Psoas muscle (tissue), 8 donors: ENCODE measurements around the gene ADCYAP1R1. TPM values are rescaled to one million over a fixed set of nuclear protein-coding genes. Genes with fewer than 3 reads are reported as not detected.

Experiments used
- ATAC-seq, 4 donors: fragments of 200-7000 bp; cut with Tn5 transposase; one replicate each; pipeline ENCODE4 v1.9.1; 2020; ENCODE audit warnings: moderate library complexity in 3 of 4, mild to moderate bottlenecking in 2 of 4
- DNase-seq, 2 donors: peaks; one replicate each; pipeline ENCODE4 v3.0.0-alpha.2; 2020
- H3K27ac ChIP-seq: fragments of 200-600 bp; one replicate; pipeline ENCODE4 v1.8.0; 2022
- H3K27me3 ChIP-seq, 3 donors: fragments of 200-600 bp in 1 of 3; one replicate each; pipeline versions ENCODE4 v1.6.1 to v1.8.0; 2013 to 2022; ENCODE audit warnings: low read length in 2 of 3, mild to moderate bottlenecking in 2 of 3, moderate library complexity in 1 of 3; ENCODE audit not compliant: insufficient read depth in 3 of 3
- H3K36me3 ChIP-seq, 2 donors: fragments of 200-600 bp in 1 of 2; one replicate each; pipeline versions ENCODE4 v1.6.1 to v1.8.0; 2013 to 2022; ENCODE audit warnings: low read depth in 1 of 2, mild to moderate bottlenecking in 1 of 2, moderate library complexity in 1 of 2; ENCODE audit not compliant: insufficient read depth in 1 of 2
- H3K4me1 ChIP-seq: fragments of 200-600 bp; one replicate; pipeline ENCODE4 v1.8.0; 2022
- H3K4me3 ChIP-seq: fragments of 200-600 bp; one replicate; pipeline ENCODE4 v1.8.0; 2022; ENCODE audit warnings: mild to moderate bottlenecking
- H3K9me3 ChIP-seq: fragments of 200-600 bp; one replicate; pipeline ENCODE4 v1.8.0; 2022
- WGBS, 3 donors: extraction: QIAGEN DNeasy Blood & Tissue Kit; methylation state at CpG; one replicate each; pipeline versions ENCODE4 v1.1.6 to v1.1.7; 2013; 5-methylcytosine and 5-hydroxymethylcytosine counted together
- intact Hi-C, 2 donors: fragments of 100-400 bp; cut with DNase I; formaldehyde crosslinking; loops; one replicate each; pipeline versions ENCODE4 v1.11.0 to v1.14.2; 2022
- polyA plus RNA-seq, 3 donors: library from polyadenylated mRNA; stranded (reverse); fragments of 200-250 nt; gene quantifications; one replicate each; pipeline ENCODE4 v1.2.3, GENCODE V29; 2013
- total RNA-seq, 4 donors: library from RNA; stranded (reverse); fragmentation: NEBNext Ultra II Directional in 2 of 4; extraction: Animal tissue kit (Norgen Biotek cat#: 25700) in 2 of 4; gene quantifications; one replicate each; pipeline versions ENCODE4 v1.2.1 to v1.2.4, GENCODE V29; 2021 to 2023
- TF ChIP-seq, protein P1 (sequence below): fragments of 200-600 bp; IDR thresholded peaks from one replicate; pipeline ENCODE4 v1.8.0; 2022; ENCODE audit warnings: antibody characterized with exemption
- donor health status: healthy with polysubstance abuse.
- donor health status: DM: no; HTN: no; CAD: no; lungs with moderate emphysema.
- donor health status: Bipolar disorder and iron deficiency.
- donor health status: healthy.
- donor health status: DM: yes; HTN: yes; CAD: no.
- donor health status: DM: no; HTN: no; CAD: no.
- donor health status: DM: no; HTN: no; CAD: no.
- donor health status: DM: yes; HTN: yes; CAD: no.

Gene ADCYAP1R1
- total and polyA plus RNA-seq, 7 donors: 0.40 to 6.6 (median 1.2) TPM

DNA sequence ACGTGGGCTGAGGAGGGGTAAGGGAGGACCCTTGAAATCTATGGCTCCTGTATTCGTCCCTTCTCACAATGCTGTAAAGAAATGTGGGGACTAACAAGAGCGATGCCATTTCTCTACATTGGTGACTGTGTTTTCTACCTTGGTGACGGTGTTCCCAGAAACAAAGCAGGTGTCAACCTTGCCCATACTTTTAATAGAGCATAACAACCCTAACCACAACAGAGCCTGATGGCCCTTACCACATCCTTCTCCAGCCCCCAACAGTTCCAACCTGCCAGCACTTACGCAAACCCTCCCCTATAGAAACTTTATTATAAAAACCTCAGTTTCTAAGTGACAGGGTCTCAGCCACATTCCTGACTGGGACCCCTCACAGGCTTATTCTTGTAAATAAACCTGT lies 28.2 kb upstream of the ADCYAP1R1 start:
- Histone ChIP-seq H3K27ac (no peak overlapping the region), H3K9me3 (no peaks in the 10 kb centered on the region), H3K27me3 (peaks cover 0 to 16% (median 3%) of the 10 kb centered on the region in 3 donors), H3K36me3 (no peaks in the 10 kb centered on the region), H3K4me3 (no peak overlapping the region), H3K4me1 (no peaks in the 10 kb centered on the region)
- TF ChIP-seq, protein P1, sequence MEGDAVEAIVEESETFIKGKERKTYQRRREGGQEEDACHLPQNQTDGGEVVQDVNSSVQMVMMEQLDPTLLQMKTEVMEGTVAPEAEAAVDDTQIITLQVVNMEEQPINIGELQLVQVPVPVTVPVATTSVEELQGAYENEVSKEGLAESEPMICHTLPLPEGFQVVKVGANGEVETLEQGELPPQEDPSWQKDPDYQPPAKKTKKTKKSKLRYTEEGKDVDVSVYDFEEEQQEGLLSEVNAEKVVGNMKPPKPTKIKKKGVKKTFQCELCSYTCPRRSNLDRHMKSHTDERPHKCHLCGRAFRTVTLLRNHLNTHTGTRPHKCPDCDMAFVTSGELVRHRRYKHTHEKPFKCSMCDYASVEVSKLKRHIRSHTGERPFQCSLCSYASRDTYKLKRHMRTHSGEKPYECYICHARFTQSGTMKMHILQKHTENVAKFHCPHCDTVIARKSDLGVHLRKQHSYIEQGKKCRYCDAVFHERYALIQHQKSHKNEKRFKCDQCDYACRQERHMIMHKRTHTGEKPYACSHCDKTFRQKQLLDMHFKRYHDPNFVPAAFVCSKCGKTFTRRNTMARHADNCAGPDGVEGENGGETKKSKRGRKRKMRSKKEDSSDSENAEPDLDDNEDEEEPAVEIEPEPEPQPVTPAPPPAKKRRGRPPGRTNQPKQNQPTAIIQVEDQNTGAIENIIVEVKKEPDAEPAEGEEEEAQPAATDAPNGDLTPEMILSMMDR: no peak
- no peak for DNase-seq
- intact Hi-C loops: no loop called here
- ATAC-seq: no peak
- WGBS, 3 donors: 94 to 96% (median 96%) methylated on average over 5 of the region's 5 CpGs

DNA sequence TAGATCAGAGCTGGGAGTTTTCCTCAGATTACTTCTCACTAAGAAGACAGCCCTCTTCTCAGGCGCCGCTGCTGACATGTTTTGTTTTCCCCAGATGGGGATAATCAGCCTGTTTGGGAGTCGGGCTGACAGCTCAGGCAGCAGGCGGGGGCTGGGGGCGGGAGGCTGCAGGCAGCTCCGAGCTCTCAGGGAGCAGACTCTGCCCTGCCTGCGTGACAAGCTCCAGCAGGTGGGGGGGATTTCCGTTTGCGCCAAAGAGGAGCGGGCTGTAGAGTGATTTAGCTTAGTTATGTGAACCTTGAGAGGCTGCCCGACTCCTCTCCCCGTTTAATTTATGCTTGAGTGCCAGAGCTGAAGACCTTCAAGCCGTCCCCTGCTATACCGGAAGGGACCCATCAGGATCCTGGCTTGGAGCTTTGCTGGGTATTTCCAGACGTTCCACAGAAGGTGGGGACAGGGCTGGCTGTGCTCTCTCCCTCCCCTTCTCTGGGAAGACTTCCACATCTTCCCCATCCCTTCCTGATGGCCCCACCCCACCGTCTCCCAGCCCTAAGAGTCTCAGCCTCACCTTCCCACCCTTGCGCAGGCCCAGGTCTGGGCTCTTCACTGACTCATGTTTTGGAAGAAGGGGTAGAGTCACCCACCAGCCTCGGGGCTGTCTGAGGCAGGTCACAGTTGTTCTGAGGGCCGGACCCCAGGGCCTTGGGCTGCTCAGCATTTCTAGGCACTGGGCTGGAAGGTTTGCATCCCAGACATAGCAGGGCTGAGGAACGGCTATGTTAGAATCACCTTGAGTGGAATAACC lies 24.7 kb upstream of the ADCYAP1R1 start:
- Histone ChIP-seq H3K27ac (no peak overlapping the region), H3K4me1 (no peaks in the 10 kb centered on the region), H3K27me3 (peaks cover 0 to 16% (median 3%) of the 10 kb centered on the region in 3 donors), H3K36me3 (no peaks in the 10 kb centered on the region), H3K4me3 (no peak overlapping the region), H3K9me3 (no peaks in the 10 kb centered on the region)
- 30 to 38% (median 34%) methylated on average over 20 of the region's 20 CpGs for WGBS, 3 donors
- ATAC-seq: no peak
- DNase-seq: peak in 1 of 2 donors; percentile 20
- intact Hi-C loops: no loop called here
- TF ChIP-seq, protein P1: no peak

DNA sequence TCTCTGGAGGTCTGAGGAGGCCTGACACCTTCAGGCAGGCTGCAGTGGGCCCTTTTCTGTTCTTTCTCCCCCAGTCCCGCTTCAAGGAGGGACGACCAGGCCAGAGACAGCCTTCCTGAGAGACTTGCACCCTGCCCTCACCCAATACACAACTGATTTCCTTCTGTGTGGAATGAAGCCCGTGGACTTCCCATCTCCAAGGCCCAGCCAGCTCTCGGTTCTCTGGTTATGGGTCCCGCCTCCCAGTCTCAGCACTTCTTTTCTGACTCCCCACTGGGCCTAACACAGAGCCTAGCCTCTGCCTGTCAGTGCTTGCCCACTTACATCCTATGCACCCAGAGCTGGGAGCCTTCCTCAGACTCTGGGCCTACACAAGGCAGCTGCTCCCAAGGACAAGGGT lies 24.1 kb upstream of the ADCYAP1R1 start:
- H3K27me3 ChIP-seq: peaks cover 0 to 16% (median 2%) of the 10 kb centered on the region in 3 donors
- ATAC-seq (no peak), DNase-seq (no peak)
- TF ChIP-seq, protein P1: no peak
- intact Hi-C loops: no loop called here
- H3K9me3 ChIP-seq: no peaks in the 10 kb centered on the region
- no peaks in the 10 kb centered on the region for H3K36me3 ChIP-seq
- WGBS, 3 donors: 83 to 97% (median 89%) methylated on average over 5 of the region's 5 CpGs
- no peaks in the 10 kb centered on the region for H3K4me1 ChIP-seq
- H3K4me3 ChIP-seq: no peak overlapping the region
- H3K27ac ChIP-seq: no peak overlapping the region

DNA sequence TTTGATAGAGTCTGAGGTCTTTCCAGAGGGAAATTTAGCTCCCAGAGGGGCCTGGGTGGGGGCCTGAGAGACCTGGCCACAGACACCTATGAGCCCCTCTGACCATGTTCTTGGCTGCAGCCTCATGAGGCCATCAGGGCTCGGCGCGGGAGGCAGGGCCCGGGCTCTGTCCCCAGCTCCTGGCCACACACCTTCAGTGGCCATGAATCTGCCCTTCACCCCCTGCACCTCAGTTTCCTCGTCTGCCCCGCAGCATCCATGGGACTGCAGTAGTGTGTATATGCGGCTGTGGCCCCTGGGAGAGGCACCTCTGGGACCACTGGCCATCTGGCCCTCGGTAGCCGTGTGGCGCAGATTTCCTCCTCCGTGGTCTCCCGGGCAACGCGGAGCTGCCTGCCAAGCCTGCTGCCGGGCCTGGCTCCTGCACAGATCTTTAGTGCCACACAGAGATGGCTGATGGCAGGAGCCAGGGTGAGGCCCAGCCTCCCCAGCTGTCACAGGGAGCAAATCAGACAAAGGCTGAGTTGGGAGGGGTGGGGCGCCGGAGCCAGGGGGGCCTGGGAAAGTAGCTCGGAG lies 23.6 kb upstream of the ADCYAP1R1 start:
- intact Hi-C loops: no loop called here
- ATAC-seq (peak in 1 of 4 donors; percentile 43), DNase-seq (peak in 1 of 2 donors; percentile 27)
- Histone ChIP-seq H3K4me3 (no peak overlapping the region), H3K36me3 (no peaks in the 10 kb centered on the region), H3K9me3 (no peaks in the 10 kb centered on the region), H3K27me3 (peaks cover 0 to 16% (median 2%) of the 10 kb centered on the region in 3 donors), H3K27ac (no peak overlapping the region), H3K4me1 (no peaks in the 10 kb centered on the region)
- TF ChIP-seq, protein P1: no peak
- 34 to 67% (median 41%) methylated on average over 16 to 18 of the region's 18 CpGs for WGBS, 3 donors
